Jurkat, Clone E6-1 (cell line): Measurements from ENCODE around the gene AUP1.
A peak's percentile ranks its signal among the peaks of the same experiment; 100 is the strongest.

Source experiments
- DNase-seq: peaks from one replicate; pipeline ENCODE4 v3.0.0-alpha.2; 2011; ENCODE audit warnings: low read depth, low spot score
- H3K4me3 ChIP-seq: 2 replicates; pipeline ENCODE4 v1.5.1; 2011; ENCODE audit warnings: mild to moderate bottlenecking, low read length, control low read depth, moderate library complexity

The AUP1 gene

GRCh38 chr2:74558284-74559230 is 29.1 kb upstream of the AUP1 start:
- H3K4me3 ChIP-seq, result no peak overlapping the region
- DNase-seq, result no peak

GRCh38 chr2:74556831-74557370 is 27.4 kb upstream of the AUP1 start:
- DNase-seq, result no peak

GRCh38 chr2:74556159-74556558 is 26.7 kb upstream of the AUP1 start:
- no peak overlapping the region for H3K4me3 ChIP-seq
- no peak for DNase-seq

More at GRCh38 chr2:74556831-74557370, 27.4 kb upstream of the AUP1 start:
- no peak overlapping the region for H3K4me3 ChIP-seq

- no peak overlapping the region for H3K4me3 ChIP-seq
- DNase-seq, result no peak
Measured at GRCh38 chr2:74555610-74556103, 26.2 kb upstream of the AUP1 start.

- H3K4me3 ChIP-seq, result peak overlapping the region; percentile 94
- no peak for DNase-seq
Measured at GRCh38 chr2:74554820-74555531, 25.5 kb upstream of the AUP1 start.

- peak; percentile 49 for DNase-seq
Measured at GRCh38 chr2:74553892-74554819, 24.6 kb upstream of the AUP1 start, which contains the start of the genes DOK1 and LOXL3. Gene DOK1 (plus strand): TSS chr2:74554720. CDS start chr2:74554755, 35 bp downstream. Gene LOXL3 (minus strand): TSS chr2:74553942. CDS start chr2:74552634, 1,308 bp downstream.

GRCh38 chr2:74552914-74553811 is 23.7 kb upstream of the AUP1 start:
- no peak overlapping the region for H3K4me3 ChIP-seq
- no peak for DNase-seq

More at GRCh38 chr2:74553892-74554819, 24.6 kb upstream of the AUP1 start, which contains the start of the genes DOK1 and LOXL3:
- peak within 1 kb of the TSS; percentile 94 for H3K4me3 ChIP-seq

- no peak overlapping the region for H3K4me3 ChIP-seq
- DNase-seq, result no peak
Measured at GRCh38 chr2:74551942-74552913, 22.7 kb upstream of the AUP1 start.

- DNase-seq, result no peak
- no peak overlapping the region for H3K4me3 ChIP-seq
Measured at GRCh38 chr2:74551530-74551929, 22.0 kb upstream of the AUP1 start.

GRCh38 chr2:74550231-74550630 is 20.7 kb upstream of the AUP1 start:
- DNase-seq, result no peak
- no peak overlapping the region for H3K4me3 ChIP-seq

- DNase-seq, result no peak
- H3K4me3 ChIP-seq, result no peak overlapping the region
Measured at GRCh38 chr2:74548900-74549826, 19.7 kb upstream of the AUP1 start.

- no peak overlapping the region for H3K4me3 ChIP-seq
- no peak for DNase-seq
Measured at GRCh38 chr2:74548285-74548899, 18.9 kb upstream of the AUP1 start.

- no peak for DNase-seq
- H3K4me3 ChIP-seq, result no peak overlapping the region
Measured at GRCh38 chr2:74546004-74546403, 16.5 kb upstream of the AUP1 start.

- DNase-seq, result no peak
Measured at GRCh38 chr2:74544634-74545033, 15.1 kb upstream of the AUP1 start.

GRCh38 chr2:74542978-74543377 is 13.5 kb upstream of the AUP1 start:
- DNase-seq, result no peak
- H3K4me3 ChIP-seq, result no peak overlapping the region

More at GRCh38 chr2:74544634-74545033, 15.1 kb upstream of the AUP1 start:
- H3K4me3 ChIP-seq, result no peak overlapping the region
